ENCODE data around the gene SYCP2L.

GRCh38 chr6:10867952-10868351 lies 18.9 kb upstream of the SYCP2L start:
- TF ChIP-seq, protein P1, sequence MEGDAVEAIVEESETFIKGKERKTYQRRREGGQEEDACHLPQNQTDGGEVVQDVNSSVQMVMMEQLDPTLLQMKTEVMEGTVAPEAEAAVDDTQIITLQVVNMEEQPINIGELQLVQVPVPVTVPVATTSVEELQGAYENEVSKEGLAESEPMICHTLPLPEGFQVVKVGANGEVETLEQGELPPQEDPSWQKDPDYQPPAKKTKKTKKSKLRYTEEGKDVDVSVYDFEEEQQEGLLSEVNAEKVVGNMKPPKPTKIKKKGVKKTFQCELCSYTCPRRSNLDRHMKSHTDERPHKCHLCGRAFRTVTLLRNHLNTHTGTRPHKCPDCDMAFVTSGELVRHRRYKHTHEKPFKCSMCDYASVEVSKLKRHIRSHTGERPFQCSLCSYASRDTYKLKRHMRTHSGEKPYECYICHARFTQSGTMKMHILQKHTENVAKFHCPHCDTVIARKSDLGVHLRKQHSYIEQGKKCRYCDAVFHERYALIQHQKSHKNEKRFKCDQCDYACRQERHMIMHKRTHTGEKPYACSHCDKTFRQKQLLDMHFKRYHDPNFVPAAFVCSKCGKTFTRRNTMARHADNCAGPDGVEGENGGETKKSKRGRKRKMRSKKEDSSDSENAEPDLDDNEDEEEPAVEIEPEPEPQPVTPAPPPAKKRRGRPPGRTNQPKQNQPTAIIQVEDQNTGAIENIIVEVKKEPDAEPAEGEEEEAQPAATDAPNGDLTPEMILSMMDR (IDR thresholded peaks at IDR 0.05; ENCODE audit: low read depth, low read length, poor library complexity, severe bottlenecking), result no peak
- TF ChIP-seq EZH2phosphoT487 (IDR thresholded peaks at IDR 0.05; ENCODE audit: borderline replicate concordance, low read length), result no peak
